OCI-LY7 (cell line): ENCODE results near the gene MCF2L2.

Experiments
- CTCF ChIP-seq: fragments of 200-600 bp; sonication (generic); conservative IDR thresholded peaks from 2 replicates; pipeline ENCODE4 v1.5.1; 2014; ENCODE audit warnings: mild to moderate bottlenecking, antibody characterized with exemption, low read length, moderate library complexity, mixed read lengths
- EZH2phosphoT487 ChIP-seq: fragments of 200-600 bp; sonication (generic); IDR thresholded peaks from 2 replicates; pipeline ENCODE4 v1.6.1; 2018; ENCODE audit warnings: low read depth, borderline replicate concordance, mild to moderate bottlenecking, mixed run types, antibody characterized with exemption, low read length, moderate library complexity, mixed read lengths

GRCh38 chr3:183377307-183377959 lies 51.0 kb downstream of the MCF2L2 start:
- no peak for TF ChIP-seq EZH2phosphoT487
- no peak for TF ChIP-seq CTCF
